Activated T-cell treated with anti-CD3 and anti-CD28 coated beads, Interleukin-2, amount 50 U/mL, for 72 hours (primary cell): ENCODE data around the gene NBPF3. TPM values are rescaled to one million over a fixed set of nuclear protein-coding genes. Genes with fewer than 3 reads are reported as not detected.

Experiments
- ATAC-seq, 2 donors: fragments of 150-1000 bp; cut with Tn5 transposase; replicated peaks in 1 of 2; 2 replicates each; pipeline ENCODE4 v1.10.0; 2021; ENCODE audit warnings: moderate library complexity in 2 of 2, mild to moderate bottlenecking in 1 of 2
- DNase-seq, 2 donors: peaks; one replicate each; pipeline ENCODE4 v3.0.0; 2021 to 2022; ENCODE audit warnings: mixed read lengths in 1 of 2
- H3K27ac Mint-ChIP-seq: one replicate; pipeline ENCODE4 v1.8.0; 2022; ENCODE audit warnings: mild to moderate bottlenecking, moderate library complexity, mixed read lengths
- H3K27me3 Mint-ChIP-seq: one replicate; pipeline ENCODE4 v1.8.0; 2022; ENCODE audit warnings: low read depth, mixed read lengths
- H3K36me3 Mint-ChIP-seq, 2 donors: one replicate each; pipeline ENCODE4 v1.8.0; 2022; ENCODE audit warnings: mixed read lengths in 2 of 2, mild to moderate bottlenecking in 1 of 2; ENCODE audit not compliant: insufficient read depth in 2 of 2
- H3K4me1 Mint-ChIP-seq: one replicate; pipeline ENCODE4 v1.8.0; 2022; ENCODE audit warnings: low read depth, mixed read lengths
- H3K4me3 Mint-ChIP-seq, 2 donors: one replicate each; pipeline ENCODE4 v1.8.0; 2022; ENCODE audit warnings: mild to moderate bottlenecking in 2 of 2, mixed read lengths in 2 of 2, moderate library complexity in 2 of 2
- H3K9me3 Mint-ChIP-seq, 2 donors: one replicate each; pipeline ENCODE4 v1.8.0; 2022; ENCODE audit warnings: mixed read lengths in 2 of 2
- total RNA-seq, 2 donors: library from RNA; stranded (reverse); gene quantifications; one replicate each; pipeline ENCODE4 v1.2.3, GENCODE V29; 2022

The NBPF3 gene
- total RNA-seq, 2 donors from 2014 or later, result 3.8 to 9.0 TPM

- DNase-seq, result no peak
- Mint-ChIP-seq H3K27me3 (no peaks in the 10 kb centered on the region), H3K36me3 (no peaks in the 10 kb centered on the region), H3K4me3 (no peak overlapping the region), H3K27ac (no peak overlapping the region), H3K4me1 (no peaks in the 10 kb centered on the region), H3K9me3 (no peaks in the 10 kb centered on the region)
- no peak for ATAC-seq
Observed at GRCh38 chr1:21520899-21521716, 81.2 kb downstream of the NBPF3 start.

- no peaks in the 10 kb centered on the region for H3K36me3 Mint-ChIP-seq
- H3K4me1 Mint-ChIP-seq, result no peaks in the 10 kb centered on the region
- ATAC-seq (no peak), DNase-seq (no peak)
- H3K27ac Mint-ChIP-seq, result no peak overlapping the region
- no peaks in the 10 kb centered on the region for H3K9me3 Mint-ChIP-seq
- no peaks in the 10 kb centered on the region for H3K27me3 Mint-ChIP-seq
- no peak overlapping the region for H3K4me3 Mint-ChIP-seq
Observed at GRCh38 chr1:21521717-21522060, 81.8 kb downstream of the NBPF3 start.

GRCh38 chr1:21522525-21523038, 82.6 kb downstream of the NBPF3 start:
- Mint-ChIP-seq H3K36me3 (no peaks in the 10 kb centered on the region), H3K4me1 (no peaks in the 10 kb centered on the region), H3K27me3 (no peaks in the 10 kb centered on the region), H3K27ac (no peak overlapping the region), H3K4me3 (no peak overlapping the region), H3K9me3 (no peaks in the 10 kb centered on the region)
- no peak for DNase-seq
- no peak for ATAC-seq

- ATAC-seq (no peak), DNase-seq (no peak)
- H3K4me1 Mint-ChIP-seq, result no peaks in the 10 kb centered on the region
- no peaks in the 10 kb centered on the region for H3K27me3 Mint-ChIP-seq
- H3K9me3 Mint-ChIP-seq, result no peaks in the 10 kb centered on the region
- H3K27ac Mint-ChIP-seq, result no peak overlapping the region
- H3K36me3 Mint-ChIP-seq, result no peaks in the 10 kb centered on the region
- H3K4me3 Mint-ChIP-seq, result no peak overlapping the region
Observed at GRCh38 chr1:21523297-21523813, 83.4 kb downstream of the NBPF3 start.

GRCh38 chr1:21524220-21524619, 84.3 kb downstream of the NBPF3 start:
- H3K27ac Mint-ChIP-seq, result no peak overlapping the region
- no peaks in the 10 kb centered on the region for H3K9me3 Mint-ChIP-seq
- ATAC-seq, result no peak
- H3K36me3 Mint-ChIP-seq, result no peaks in the 10 kb centered on the region
- no peak for DNase-seq
- no peaks in the 10 kb centered on the region for H3K4me1 Mint-ChIP-seq
- H3K27me3 Mint-ChIP-seq, result no peaks in the 10 kb centered on the region
- H3K4me3 Mint-ChIP-seq, result no peak overlapping the region

GRCh38 chr1:21524686-21525339, 84.9 kb downstream of the NBPF3 start:
- H3K9me3 Mint-ChIP-seq, result no peaks in the 10 kb centered on the region
- H3K4me3 Mint-ChIP-seq, result no peak overlapping the region
- DNase-seq (no peak), ATAC-seq (no peak)
- H3K4me1 Mint-ChIP-seq, result no peaks in the 10 kb centered on the region
- H3K36me3 Mint-ChIP-seq, result no peaks in the 10 kb centered on the region
- H3K27ac Mint-ChIP-seq, result no peak overlapping the region
- H3K27me3 Mint-ChIP-seq, result peaks cover 1% of the 10 kb centered on the region

- Mint-ChIP-seq H3K4me3 (no peak overlapping the region), H3K4me1 (no peaks in the 10 kb centered on the region), H3K9me3 (no peaks in the 10 kb centered on the region), H3K27ac (no peak overlapping the region), H3K36me3 (no peaks in the 10 kb centered on the region), H3K27me3 (peaks cover 7% of the 10 kb centered on the region)
- DNase-seq (no peak), ATAC-seq (no peak)
Observed at GRCh38 chr1:21525340-21525717, 85.4 kb downstream of the NBPF3 start.

- H3K27ac Mint-ChIP-seq, result no peak overlapping the region
- no peaks in the 10 kb centered on the region for H3K36me3 Mint-ChIP-seq
- ATAC-seq (no peak), DNase-seq (no peak)
- H3K9me3 Mint-ChIP-seq, result no peaks in the 10 kb centered on the region
- peaks cover 9% of the 10 kb centered on the region for H3K27me3 Mint-ChIP-seq
- H3K4me3 Mint-ChIP-seq, result no peak overlapping the region
- H3K4me1 Mint-ChIP-seq, result no peaks in the 10 kb centered on the region
Observed at GRCh38 chr1:21526441-21526840, 86.5 kb downstream of the NBPF3 start.

- Mint-ChIP-seq H3K36me3 (no peaks in the 10 kb centered on the region), H3K27ac (no peak overlapping the region), H3K27me3 (peaks cover 9% of the 10 kb centered on the region), H3K4me1 (no peaks in the 10 kb centered on the region), H3K4me3 (no peak overlapping the region), H3K9me3 (no peaks in the 10 kb centered on the region)
- DNase-seq, result no peak
- no peak for ATAC-seq
Observed at GRCh38 chr1:21530368-21531016, 90.6 kb downstream of the NBPF3 start.

- Mint-ChIP-seq H3K4me3 (no peak overlapping the region), H3K9me3 (no peaks in the 10 kb centered on the region), H3K36me3 (no peaks in the 10 kb centered on the region), H3K27me3 (peaks cover 9% of the 10 kb centered on the region), H3K27ac (no peak overlapping the region), H3K4me1 (no peaks in the 10 kb centered on the region)
- ATAC-seq (no peak), DNase-seq (no peak)
Observed at GRCh38 chr1:21531241-21531640, 91.3 kb downstream of the NBPF3 start.

GRCh38 chr1:21532496-21532895, 92.6 kb downstream of the NBPF3 start:
- Mint-ChIP-seq H3K27me3 (peaks cover 10% of the 10 kb centered on the region), H3K4me1 (no peaks in the 10 kb centered on the region), H3K27ac (no peak overlapping the region), H3K4me3 (no peak overlapping the region), H3K36me3 (no peaks in the 10 kb centered on the region), H3K9me3 (no peaks in the 10 kb centered on the region)
- no peak for ATAC-seq
- DNase-seq, result no peak

- Mint-ChIP-seq H3K27me3 (peaks cover 15% of the 10 kb centered on the region), H3K9me3 (no peaks in the 10 kb centered on the region)
Observed at GRCh38 chr1:21532992-21533534, 93.1 kb downstream of the NBPF3 start.

GRCh38 chr1:21534146-21534545, 94.2 kb downstream of the NBPF3 start:
- ATAC-seq, result no peak

More at GRCh38 chr1:21532992-21533534, 93.1 kb downstream of the NBPF3 start:
- no peak for DNase-seq
- H3K4me3 Mint-ChIP-seq, result no peak overlapping the region
- H3K36me3 Mint-ChIP-seq, result no peaks in the 10 kb centered on the region
- no peak overlapping the region for H3K27ac Mint-ChIP-seq
- H3K4me1 Mint-ChIP-seq, result no peaks in the 10 kb centered on the region
- ATAC-seq, result no peak

More at GRCh38 chr1:21534146-21534545, 94.2 kb downstream of the NBPF3 start:
- Mint-ChIP-seq H3K4me1 (no peaks in the 10 kb centered on the region), H3K27ac (no peak overlapping the region), H3K36me3 (no peaks in the 10 kb centered on the region), H3K27me3 (peaks cover 26% of the 10 kb centered on the region), H3K4me3 (no peak overlapping the region), H3K9me3 (no peaks in the 10 kb centered on the region)
- DNase-seq, result no peak
